Tibial nerve (tissue), 4 donors: Measurements from ENCODE around the gene SLC2A8. TPM values are rescaled to one million over a fixed set of nuclear protein-coding genes. Genes with fewer than 3 reads are reported as not detected.

Source experiments
- DNase-seq, 2 donors: peaks; one replicate each; pipeline ENCODE4 v3.0.0-alpha.2; 2019; ENCODE audit warnings: low spot score in 2 of 2
- H3K27ac ChIP-seq, 4 donors: fragments of 200-600 bp; sonication (generic) in 3 of 4; one replicate each; pipeline ENCODE4 v1.5.1; 2017 to 2019; ENCODE audit warnings: mild to moderate bottlenecking in 1 of 4
- H3K27me3 ChIP-seq, 2 donors: fragments of 200-600 bp; sonication (generic) in 1 of 2; one replicate each; pipeline versions ENCODE4 v1.5.1 to v1.6.0; 2017 to 2019
- H3K36me3 ChIP-seq, 3 donors: fragments of 200-600 bp; sonication (generic); one replicate each; pipeline ENCODE4 v1.5.1; 2018 to 2019
- H3K4me1 ChIP-seq, 4 donors: fragments of 200-600 bp; sonication (generic) in 3 of 4; one replicate each; pipeline ENCODE4 v1.5.1; 2017 to 2019
- H3K4me3 ChIP-seq, 4 donors: fragments of 200-600 bp; sonication (generic) in 3 of 4; one replicate each; pipeline ENCODE4 v1.5.1; 2017 to 2019; ENCODE audit warnings: mild to moderate bottlenecking in 1 of 4, moderate library complexity in 1 of 4
- H3K9me3 ChIP-seq, 4 donors: fragments of 200-600 bp; sonication (generic) in 3 of 4; one replicate each; pipeline ENCODE4 v1.5.1; 2017 to 2019
- EP300 ChIP-seq, 2 donors: sonication (generic); formaldehyde crosslinking; IDR thresholded peaks; one replicate each; pipeline ENCODE4 v1.6.1; 2017; ENCODE audit warnings: antibody characterized with exemption in 2 of 2, mild to moderate bottlenecking in 1 of 2
- POLR2A ChIP-seq, 2 donors: fragments of 450-650 bp; IDR thresholded peaks; one replicate each; pipeline ENCODE4 v1.6.1; 2017; ENCODE audit warnings: antibody characterized with exemption in 2 of 2, mild to moderate bottlenecking in 2 of 2, moderate library complexity in 2 of 2
- WGBS, 2 donors: methylation state at CpG; one replicate each; pipeline ENCODE4 v1.1.5; 2018; 5-methylcytosine and 5-hydroxymethylcytosine counted together
- total RNA-seq, 4 donors: library from RNA; depleted of rRNA; stranded (reverse); fragments of >200 nt; gene quantifications; one replicate each; pipeline ENCODE4 v1.1.0, GENCODE V29; 2016
- TF ChIP-seq, protein P1 (sequence below), 5 experiments: fragments of 200-600 bp in 3 of 5; fragments of 450-650 bp in 2 of 5; sonication (generic) in 3 of 5; IDR thresholded peaks; one replicate each; pipeline ENCODE4 v1.5.1; 2016 to 2019; ENCODE audit warnings: antibody characterized with exemption in 5 of 5, mild to moderate bottlenecking in 3 of 5, moderate library complexity in 2 of 5

SLC2A8 gene
- total RNA-seq, 4 donors from 2014 or later: 30.4 to 46.2 (median 31.7) TPM

GRCh38 chr9:127450243-127450760 lies 53.3 kb downstream of the SLC2A8 start:
- peaks cover 0 to 63% (median 18%) of the 10 kb centered on the region in 3 donors for H3K36me3 ChIP-seq
- H3K27ac ChIP-seq: peak overlapping the region; percentile 80 to 98 (median 92)
- no peak for DNase-seq
- WGBS, 2 donors: 1 to 4% methylated on average over 14 of the region's 14 CpGs
- no peaks in the 10 kb centered on the region for H3K27me3 ChIP-seq
- H3K4me3 ChIP-seq: peak overlapping the region; percentile 68 to 95 (median 86)
- H3K9me3 ChIP-seq: no peaks in the 10 kb centered on the region
- no peak for TF ChIP-seq POLR2A (IDR thresholded peaks at IDR 0.05)
- TF ChIP-seq, protein P1, sequence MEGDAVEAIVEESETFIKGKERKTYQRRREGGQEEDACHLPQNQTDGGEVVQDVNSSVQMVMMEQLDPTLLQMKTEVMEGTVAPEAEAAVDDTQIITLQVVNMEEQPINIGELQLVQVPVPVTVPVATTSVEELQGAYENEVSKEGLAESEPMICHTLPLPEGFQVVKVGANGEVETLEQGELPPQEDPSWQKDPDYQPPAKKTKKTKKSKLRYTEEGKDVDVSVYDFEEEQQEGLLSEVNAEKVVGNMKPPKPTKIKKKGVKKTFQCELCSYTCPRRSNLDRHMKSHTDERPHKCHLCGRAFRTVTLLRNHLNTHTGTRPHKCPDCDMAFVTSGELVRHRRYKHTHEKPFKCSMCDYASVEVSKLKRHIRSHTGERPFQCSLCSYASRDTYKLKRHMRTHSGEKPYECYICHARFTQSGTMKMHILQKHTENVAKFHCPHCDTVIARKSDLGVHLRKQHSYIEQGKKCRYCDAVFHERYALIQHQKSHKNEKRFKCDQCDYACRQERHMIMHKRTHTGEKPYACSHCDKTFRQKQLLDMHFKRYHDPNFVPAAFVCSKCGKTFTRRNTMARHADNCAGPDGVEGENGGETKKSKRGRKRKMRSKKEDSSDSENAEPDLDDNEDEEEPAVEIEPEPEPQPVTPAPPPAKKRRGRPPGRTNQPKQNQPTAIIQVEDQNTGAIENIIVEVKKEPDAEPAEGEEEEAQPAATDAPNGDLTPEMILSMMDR (IDR thresholded peaks at IDR 0.05): no peak
- no peak for TF ChIP-seq EP300 (IDR thresholded peaks at IDR 0.05)
- H3K4me1 ChIP-seq: peaks cover 0 to 45% (median 19%) of the 10 kb centered on the region in 4 donors

DNA sequence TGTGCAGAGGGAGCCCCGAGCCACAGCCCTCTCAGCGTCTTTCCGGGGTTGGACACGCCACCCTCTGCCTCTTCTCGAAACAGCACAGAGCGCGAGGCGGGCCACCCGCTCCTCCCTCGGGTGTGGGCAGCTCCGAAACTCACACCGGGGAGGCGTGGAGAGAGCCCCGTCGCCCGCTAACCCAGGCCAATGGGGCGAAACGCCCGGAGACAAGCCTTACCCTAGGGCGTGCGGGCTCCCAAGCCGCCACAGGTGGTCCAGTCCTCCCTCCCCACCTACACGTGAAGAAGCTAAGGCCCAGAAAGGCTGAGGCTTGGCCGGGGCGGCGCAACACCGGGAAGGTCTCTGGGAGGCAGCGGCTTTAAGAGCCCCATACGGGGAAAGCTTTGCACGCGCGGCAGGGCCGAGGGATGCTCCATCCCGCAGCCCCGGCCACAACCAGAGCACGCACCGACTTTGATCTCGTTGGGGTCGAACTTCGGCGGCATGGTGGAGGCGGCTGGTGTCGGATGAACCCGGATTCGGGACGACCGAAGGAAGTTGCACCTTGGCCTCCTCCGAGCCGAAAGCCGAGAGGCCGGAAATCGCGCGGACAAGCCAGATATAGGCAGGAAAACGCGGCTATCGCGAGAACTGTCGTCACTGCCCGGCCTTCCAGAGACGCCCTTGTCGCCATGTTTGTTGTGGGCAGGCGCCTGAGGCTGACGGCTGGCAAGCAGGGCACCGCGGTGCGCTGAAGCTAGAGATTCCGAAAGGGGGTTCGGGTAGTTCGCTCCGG lies 54.0 kb downstream of the SLC2A8 start, which contains the start of the genes LRSAM1 and RPL12:
Gene LRSAM1 (plus strand): TSS at position 681 of the 778 bp plus-strand sequence. CDS start 3,018 bp downstream, outside the sequence.
Gene RPL12 (minus strand): TSS at position 577 of the 778 bp plus-strand sequence. CDS start 89 bp downstream, at position 488.
- Histone ChIP-seq H3K4me1 (peaks cover 0 to 46% (median 19%) of the 10 kb centered on the region in 4 donors), H3K9me3 (no peaks in the 10 kb centered on the region), H3K27me3 (no peaks in the 10 kb centered on the region), H3K36me3 (peaks cover 0 to 60% (median 18%) of the 10 kb centered on the region in 3 donors), H3K4me3 (peak within 1 kb of the TSS; percentile 68 to 95 (median 86)), H3K27ac (peak within 1 kb of the TSS; percentile 80 to 98 (median 92))
- 1% methylated on average over 38 to 70 of the region's 71 CpGs for WGBS, 2 donors
- DNase-seq: peak; percentile 96 to 99
- peak; percentile 99 to 100 for TF ChIP-seq POLR2A (IDR thresholded peaks at IDR 0.05)
- TF ChIP-seq EP300 (IDR thresholded peaks at IDR 0.05): peak; percentile 68 to 100
- TF ChIP-seq, protein P1 (IDR thresholded peaks at IDR 0.05): peak in 2 of 5 experiments; percentile 26 to 44

DNA sequence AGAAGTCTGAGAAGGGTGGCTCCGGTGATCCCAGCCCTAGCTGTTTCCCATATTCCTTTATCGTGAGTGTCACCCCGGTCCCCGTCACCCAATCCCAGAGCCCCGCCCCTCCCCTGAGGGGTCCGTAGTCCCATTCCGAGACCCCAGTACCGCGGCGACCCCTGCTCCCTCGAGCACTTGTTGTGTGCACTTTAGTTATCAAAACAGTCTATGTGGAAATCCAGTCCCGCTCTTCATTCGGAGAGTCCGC lies 54.6 kb downstream of the SLC2A8 start:
- TF ChIP-seq POLR2A (IDR thresholded peaks at IDR 0.05) (no peak), EP300 (IDR thresholded peaks at IDR 0.05) (no peak)
- TF ChIP-seq, protein P1 (IDR thresholded peaks at IDR 0.05): no peak
- H3K9me3 ChIP-seq: no peaks in the 10 kb centered on the region
- H3K36me3 ChIP-seq: peaks cover 0 to 59% (median 17%) of the 10 kb centered on the region in 3 donors
- no peak for DNase-seq
- peak overlapping the region; percentile 80 to 98 (median 92) for H3K27ac ChIP-seq
- H3K4me3 ChIP-seq: peak overlapping the region; percentile 68 to 95 (median 86)
- no peaks in the 10 kb centered on the region for H3K27me3 ChIP-seq
- H3K4me1 ChIP-seq: peaks cover 0 to 46% (median 19%) of the 10 kb centered on the region in 4 donors
- 0 to 2% methylated on average over 13 of the region's 14 CpGs for WGBS, 2 donors

DNA sequence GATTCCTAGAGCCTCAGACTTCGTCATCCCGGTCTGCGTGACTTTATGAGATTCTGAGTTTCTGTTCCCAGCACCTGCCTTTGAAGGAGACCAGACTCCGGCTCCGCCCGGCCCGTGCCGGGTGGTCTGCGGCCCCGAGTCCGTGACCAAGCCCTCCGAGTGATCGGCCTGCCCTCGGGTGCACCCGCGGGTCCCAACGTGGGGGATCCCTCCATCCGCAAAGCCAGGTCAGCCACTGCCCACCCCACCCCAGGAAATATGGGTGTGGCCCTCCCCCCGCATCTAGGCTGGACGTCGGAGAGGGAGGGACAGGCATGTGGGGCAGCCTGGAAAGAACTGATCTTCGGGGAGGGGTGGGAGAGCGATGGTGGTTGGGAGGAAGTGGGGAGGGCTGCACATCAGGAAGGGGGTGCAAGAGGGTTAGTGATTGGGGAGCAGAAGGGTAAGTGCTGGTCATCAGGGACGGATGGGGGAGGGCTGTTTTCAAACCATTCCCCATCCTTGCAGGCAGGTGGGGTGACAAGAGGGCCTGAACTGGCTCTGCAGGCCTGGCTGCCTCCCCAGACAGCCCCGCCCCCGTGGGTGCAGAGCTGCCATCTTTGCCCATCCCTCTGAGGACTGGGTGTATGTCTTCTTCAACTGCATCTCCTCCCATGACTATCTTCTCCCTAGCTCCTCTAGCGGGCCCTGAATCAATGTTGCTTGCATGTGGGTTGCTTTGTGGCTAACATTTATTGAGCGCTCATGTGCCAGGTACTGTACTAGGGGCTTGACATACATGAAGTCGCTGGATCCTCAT lies 55.1 kb downstream of the SLC2A8 start:
- Histone ChIP-seq H3K9me3 (no peaks in the 10 kb centered on the region), H3K4me3 (peak overlapping the region; percentile 68 to 95 (median 86)), H3K4me1 (peaks cover 0 to 46% (median 19%) of the 10 kb centered on the region in 4 donors), H3K36me3 (peaks cover 0 to 59% (median 12%) of the 10 kb centered on the region in 3 donors), H3K27me3 (no peaks in the 10 kb centered on the region), H3K27ac (peak overlapping the region; percentile 80 to 98 (median 92))
- TF ChIP-seq POLR2A (IDR thresholded peaks at IDR 0.05): no peak
- TF ChIP-seq, protein P1 (IDR thresholded peaks at IDR 0.05): no peak
- TF ChIP-seq EP300 (IDR thresholded peaks at IDR 0.05): no peak
- DNase-seq: no peak
- 11 to 13% methylated on average over 29 of the region's 29 CpGs for WGBS, 2 donors
